HL-60/S4 treated with phorbol 12-myristate 13-acetate at 8.2 ng/mL for 4 days and 3 days (cell line): ENCODE data around the gene TRIM46.

Experiments
- in situ Hi-C: fragments of 300-500 bp; cut with MboI; formaldehyde crosslinking; loops from 2 replicates; pipeline ENCODE4 v1.15.0; 2022; ENCODE audit warnings: low sequenced_read_pairs

TRIM46 gene

DNA sequence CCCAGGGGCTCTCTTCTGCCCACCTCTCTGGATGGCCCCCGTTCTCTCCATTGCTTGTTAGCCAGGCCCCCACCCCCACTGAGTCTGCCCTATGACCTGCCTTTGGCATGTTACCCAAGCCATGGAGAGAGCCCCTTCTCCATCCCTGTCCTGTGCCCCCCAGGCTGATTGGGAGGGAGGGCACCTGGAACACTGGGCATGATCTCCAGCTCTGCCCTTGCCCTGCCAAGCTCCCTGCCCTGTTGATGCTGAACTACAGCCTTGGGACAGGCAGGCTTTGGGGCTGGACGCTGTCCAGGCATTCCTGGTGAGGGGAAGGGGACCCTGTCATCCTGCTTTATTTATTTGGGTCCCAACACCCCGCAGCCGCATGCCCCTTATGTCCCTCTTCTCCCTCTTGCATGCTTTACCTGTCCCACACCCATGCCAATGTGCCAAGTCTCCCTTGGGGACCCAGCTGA, 10.7 kb downstream of the TRIM46 start:
- in situ Hi-C loops, result loop anchor here (25.0 kb wide), 1 partner anchor 403 kb away; no protein-coding TSS in a partner anchor

DNA sequence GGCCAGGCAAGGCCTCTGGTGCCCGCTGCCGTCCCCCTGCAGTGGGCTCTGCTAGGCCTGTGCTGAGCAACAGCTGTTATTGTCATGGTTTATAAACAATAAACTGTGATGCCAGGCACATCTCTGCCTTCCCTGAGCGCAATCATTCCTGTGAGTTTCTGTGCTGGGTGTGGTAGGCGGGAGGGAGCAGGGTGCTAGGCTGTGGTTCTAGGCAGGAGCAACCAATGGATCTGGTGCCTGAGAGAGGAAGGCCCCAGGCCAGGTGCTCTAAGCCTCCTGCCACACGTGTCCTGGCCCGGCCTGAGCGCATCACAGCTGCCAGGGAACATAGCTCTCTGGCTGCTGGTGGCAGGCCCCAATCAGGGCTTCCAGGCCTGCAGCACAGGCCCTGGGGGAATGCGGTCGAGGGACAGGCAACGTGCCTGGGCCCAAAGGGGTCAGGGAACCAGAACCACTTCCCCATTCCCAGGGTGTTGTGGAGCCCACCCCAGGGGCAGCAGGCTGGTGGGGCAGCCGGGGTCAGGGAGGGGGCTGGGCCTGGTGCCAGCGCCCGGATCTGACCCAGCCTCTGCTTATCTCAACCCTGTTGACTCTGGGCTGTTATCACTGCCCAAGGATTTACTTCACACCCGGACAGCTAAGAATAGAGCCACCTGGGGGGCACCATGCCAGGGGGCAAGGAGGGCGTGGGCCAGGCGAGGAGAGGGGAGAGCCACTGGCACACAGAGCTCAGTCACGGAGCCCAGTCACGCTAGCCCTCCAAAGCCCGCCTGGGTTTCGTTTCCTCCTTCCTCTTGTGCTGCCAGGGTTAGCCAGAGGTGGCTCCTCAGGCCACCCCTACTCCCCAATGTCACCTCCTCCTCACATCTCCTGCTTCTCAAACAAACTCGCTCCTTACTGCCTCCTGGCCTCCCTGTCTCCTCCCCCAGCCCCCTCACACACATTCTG, 11.5 kb downstream of the TRIM46 start:
- in situ Hi-C loops, result loop anchor here (25.0 kb wide), 1 partner anchor 402 kb away; no protein-coding TSS in a partner anchor

DNA sequence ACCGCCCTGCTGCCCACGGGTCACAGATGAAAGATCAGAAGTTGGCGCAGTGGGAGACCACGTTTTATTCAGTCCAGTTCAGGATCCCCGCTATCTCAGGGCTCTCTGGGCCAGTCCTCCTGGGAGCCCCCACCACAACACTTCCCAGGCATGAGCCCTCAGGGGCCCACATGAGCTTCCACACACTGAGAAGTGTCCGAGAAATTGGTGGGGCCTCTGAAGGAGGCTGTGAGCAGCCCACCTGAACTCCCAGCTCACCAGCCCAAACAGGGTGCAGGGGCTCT, 12.1 kb downstream of the TRIM46 start:
- in situ Hi-C loops, result loop anchor here (25.0 kb wide), 1 partner anchor 402 kb away; no protein-coding TSS in a partner anchor

DNA sequence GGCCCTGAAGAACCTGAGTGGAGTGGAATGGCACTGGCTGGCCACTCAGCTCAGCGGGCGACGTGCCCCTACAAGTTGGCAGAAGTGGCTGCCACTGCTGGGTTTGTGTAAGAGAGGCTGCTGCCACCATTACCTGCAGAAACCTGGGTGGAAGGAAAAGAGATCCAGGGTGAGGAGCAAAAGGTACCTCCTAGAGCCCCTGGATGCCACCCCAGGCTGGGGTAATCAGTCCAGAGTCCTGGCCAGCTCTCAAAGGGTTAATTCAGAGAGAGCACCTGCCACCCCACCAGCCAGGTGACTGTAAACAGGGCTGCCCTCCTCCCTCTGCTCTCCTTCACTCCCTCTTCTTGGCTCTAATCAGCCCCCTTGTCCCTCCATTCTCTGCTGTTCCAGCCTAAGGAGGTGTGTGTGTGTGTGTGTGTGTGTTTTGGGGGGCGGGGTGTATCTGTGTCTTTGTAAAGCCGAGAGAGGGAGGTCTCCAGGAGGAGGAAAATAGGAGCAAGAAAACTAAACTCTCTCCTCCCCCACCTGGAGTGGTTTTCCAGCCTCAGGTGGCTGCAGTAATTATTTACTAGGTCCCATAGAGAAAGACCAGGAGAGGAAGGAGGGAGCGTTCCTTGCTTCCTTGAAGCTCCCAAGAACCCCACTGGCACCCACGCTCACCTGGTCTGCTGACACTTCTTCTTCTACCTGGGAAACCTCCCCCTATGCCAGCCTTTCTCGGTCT, 12.6 kb downstream of the TRIM46 start:
- in situ Hi-C loops, result loop anchor here (25.0 kb wide), 1 partner anchor 401 kb away; no protein-coding TSS in a partner anchor

DNA sequence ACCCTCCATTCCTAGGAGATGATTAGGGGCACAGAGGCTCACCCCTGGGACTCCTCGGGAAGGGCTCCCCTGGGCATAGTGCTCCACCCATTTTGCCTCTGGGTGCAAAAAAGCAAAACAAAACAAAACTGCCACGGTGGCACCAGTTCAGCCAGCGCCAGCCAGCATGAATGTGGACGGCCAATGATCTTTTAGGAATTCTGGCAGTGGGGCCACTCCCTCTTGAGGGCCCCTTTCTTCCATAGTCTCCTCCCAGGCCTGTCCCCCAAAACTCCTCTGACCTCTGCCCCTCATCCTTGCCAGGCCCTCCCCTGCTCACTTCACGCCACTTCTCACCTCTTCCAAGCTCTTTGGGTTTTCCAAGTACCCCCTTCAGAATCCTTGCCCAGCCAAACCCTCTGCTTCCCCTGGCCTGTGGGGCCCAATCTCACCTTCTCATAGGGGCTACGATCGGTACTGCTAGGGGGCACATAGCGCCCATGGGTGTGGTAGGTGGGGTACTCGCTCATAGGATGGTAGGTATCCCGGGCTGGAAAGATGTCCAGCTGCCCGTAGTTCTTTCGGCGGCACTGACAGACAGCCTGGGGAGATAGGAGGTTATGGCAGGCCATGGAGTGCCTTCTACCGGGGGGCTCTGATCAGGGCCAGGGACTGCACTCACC, 13.3 kb downstream of the TRIM46 start:
- in situ Hi-C loops, result loop anchor here (25.0 kb wide), 1 partner anchor 400 kb away; no protein-coding TSS in a partner anchor

DNA sequence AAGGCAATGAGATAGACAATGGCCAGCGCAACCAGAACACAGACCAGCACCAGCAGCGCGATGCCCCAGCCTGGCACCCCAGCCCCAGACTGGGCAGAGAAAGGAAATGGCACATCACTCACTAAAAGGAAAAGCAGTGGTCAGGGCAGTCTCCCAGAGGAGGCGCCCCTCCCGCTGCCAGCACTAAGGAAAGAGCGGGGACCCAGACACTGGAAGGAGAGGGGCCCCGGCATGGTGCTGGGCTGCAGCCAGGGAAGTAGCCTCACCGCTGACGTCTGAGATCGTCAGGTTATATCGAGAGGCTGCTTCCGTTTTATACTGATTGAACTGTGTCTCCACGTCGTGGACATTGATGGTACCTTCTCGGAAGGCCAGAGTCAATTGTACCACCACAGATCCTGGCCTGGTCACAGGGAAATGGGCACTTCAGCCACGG, 13.8 kb downstream of the TRIM46 start:
- in situ Hi-C loops, result loop anchor here (25.0 kb wide), 1 partner anchor 400 kb away; no protein-coding TSS in a partner anchor

DNA sequence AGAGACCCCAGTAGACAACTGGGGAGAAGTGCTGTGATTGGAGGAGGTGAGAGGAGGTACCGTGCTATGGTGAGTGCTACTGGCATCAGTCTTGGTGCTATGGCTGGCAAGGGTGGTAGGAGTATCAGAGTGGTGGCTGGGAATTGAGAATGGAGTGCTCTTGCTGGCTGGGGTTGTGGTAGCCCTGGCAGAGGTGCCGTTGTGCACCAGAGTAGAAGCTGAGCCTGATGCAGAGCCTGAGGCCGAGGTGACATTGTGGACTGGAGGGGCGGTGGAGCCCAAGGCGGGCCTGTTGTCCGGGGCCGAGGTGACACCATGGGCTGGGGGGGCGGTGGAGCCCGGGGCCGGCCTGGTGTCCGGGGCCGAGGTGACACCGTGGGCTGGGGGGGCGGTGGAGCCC, 14.6 kb downstream of the TRIM46 start:
- in situ Hi-C loops, result loop anchor here (25.0 kb wide), 1 partner anchor 399 kb away; no protein-coding TSS in a partner anchor

DNA sequence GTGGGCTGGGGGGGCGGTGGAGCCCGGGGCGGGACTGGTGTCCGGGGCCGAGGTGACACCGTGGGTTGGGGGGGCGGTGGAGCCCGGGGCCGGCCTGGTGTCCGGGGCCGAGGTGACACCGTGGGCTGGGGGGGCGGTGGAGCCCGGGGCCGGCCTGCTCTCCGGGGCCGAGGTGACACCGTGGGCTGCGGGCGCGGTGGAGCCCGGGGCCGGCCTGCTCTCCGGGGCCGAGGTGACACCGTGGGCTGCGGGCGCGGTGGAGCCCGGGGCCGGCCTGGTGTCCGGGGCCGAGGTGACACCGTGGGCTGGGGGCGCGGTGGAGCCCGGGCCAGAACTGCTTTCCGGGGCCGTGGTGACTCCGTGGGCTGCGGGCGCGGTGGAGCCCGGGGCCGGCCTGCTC, 16.3 kb downstream of the TRIM46 start:
- in situ Hi-C loops, result loop anchor here (25.0 kb wide), 1 partner anchor 397 kb away; no protein-coding TSS in a partner anchor

DNA sequence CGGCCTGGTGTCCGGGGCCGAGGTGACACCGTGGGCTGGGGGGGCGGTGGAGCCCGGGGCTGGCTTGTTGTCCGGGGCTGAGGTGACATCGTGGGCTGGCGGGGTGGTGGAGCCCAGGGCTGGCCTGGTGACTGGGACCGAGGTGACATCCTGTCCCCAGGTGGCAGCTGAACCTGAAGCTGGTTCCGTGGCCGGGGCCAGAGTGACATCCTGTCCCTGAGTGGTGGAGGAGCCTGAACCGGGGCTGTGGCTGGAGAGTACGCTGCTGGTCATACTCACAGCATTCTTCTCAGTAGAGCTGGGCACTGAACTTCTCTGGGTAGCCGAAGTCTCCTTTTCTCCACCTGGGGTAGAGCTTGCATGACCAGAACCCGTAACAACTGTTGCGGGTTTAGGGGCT, 18.3 kb downstream of the TRIM46 start:
- in situ Hi-C loops, result loop anchor here (25.0 kb wide), 1 partner anchor 395 kb away; no protein-coding TSS in a partner anchor

DNA sequence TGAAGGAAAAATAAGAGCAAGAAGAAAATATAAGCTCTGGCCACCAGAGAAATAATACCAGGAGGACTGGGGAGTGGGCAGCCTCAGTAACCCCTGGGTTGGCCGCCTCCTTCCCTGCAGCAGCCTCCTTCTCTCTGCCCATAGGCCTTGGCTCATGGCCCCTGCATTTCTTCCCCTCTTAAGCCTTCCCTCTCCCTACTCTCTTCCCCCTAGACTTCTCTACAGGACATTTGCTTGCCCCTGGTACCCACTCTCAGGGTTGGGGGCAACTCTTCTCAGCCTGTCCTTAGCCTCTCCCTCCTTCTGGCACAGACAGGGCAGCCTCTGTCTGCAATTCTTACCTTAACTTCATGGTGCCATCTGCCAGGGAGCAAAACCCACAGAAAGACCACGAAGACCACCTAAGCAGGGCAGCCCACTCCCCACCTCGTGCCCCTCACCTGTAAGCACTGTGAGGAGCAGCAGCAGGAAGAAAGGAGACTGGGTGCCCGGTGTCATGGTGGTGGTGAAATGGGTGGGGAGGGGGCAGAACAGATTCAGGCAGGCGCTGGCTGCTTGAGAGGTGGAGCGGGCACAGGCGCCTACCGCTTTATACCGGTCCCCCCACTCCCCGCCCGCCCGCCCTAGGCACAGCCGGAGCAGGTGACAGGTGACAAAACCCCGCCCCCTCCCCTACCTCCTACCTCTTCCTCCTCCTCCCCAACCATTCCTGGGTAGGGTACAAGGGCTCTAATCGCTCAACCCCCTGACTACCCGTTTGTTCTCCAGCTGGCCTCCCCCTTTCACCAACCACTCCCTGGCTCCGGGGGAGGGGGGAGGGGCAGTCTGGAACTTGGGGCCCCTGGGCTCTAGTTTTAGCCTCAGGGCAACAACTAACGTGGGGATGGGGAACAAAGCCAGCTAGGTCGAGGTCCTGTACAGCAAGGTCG, 19.0 kb downstream of the TRIM46 start:
- in situ Hi-C loops, result loop anchor here (25.0 kb wide), 1 partner anchor 395 kb away; no protein-coding TSS in a partner anchor

DNA sequence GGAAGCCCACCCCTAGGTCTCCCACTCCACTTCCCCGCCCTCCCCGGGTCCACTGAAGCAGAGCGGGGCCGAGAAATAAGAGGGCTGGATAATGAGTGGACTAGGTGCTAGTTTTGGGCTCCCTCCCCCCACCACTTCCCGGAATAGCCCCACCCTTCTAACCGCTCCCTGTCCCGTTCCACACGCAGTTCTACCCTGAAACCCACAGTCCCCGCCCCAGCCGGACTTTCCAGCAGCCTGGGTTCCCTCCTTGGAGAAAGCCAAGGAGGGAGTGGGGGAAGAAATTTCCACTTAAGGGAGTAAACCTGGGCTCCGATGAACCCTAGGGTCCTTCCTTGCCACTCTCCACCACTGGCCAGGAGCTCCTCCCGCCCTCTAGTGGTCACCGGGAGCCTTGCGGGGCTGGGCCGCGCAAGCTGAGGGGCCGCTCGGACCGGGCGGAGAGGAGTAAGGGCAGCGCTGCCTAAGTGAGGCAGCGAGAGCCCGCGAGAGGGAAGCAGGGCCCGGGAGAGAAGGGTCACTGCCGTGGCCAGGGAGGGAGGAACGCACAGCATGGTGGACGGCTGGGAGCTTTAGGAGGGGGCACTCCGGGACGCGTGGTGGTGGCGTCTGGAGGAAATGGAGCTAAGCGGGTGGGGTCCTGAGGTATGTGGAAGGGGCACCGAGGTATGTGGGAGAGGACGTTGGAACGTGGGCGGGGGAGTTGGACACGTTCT, 19.8 kb downstream of the TRIM46 start:
- in situ Hi-C loops, result loop anchor here (25.0 kb wide), 1 partner anchor 394 kb away; no protein-coding TSS in a partner anchor

DNA sequence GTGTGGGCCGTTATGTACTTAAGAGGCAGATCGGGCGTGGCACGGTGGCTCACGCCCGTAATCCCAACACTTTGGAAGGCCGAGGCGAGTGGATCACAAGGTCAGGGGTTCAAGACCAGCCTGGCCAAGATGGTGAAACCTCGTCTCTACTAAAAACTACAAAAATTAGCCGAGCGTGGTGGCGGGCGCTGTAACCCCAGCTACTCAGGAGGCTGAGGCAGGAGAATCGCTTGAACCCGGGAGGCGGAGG, 20.3 kb downstream of the TRIM46 start:
- in situ Hi-C loops, result loop anchor here (25.0 kb wide), 1 partner anchor 393 kb away; no protein-coding TSS in a partner anchor

DNA sequence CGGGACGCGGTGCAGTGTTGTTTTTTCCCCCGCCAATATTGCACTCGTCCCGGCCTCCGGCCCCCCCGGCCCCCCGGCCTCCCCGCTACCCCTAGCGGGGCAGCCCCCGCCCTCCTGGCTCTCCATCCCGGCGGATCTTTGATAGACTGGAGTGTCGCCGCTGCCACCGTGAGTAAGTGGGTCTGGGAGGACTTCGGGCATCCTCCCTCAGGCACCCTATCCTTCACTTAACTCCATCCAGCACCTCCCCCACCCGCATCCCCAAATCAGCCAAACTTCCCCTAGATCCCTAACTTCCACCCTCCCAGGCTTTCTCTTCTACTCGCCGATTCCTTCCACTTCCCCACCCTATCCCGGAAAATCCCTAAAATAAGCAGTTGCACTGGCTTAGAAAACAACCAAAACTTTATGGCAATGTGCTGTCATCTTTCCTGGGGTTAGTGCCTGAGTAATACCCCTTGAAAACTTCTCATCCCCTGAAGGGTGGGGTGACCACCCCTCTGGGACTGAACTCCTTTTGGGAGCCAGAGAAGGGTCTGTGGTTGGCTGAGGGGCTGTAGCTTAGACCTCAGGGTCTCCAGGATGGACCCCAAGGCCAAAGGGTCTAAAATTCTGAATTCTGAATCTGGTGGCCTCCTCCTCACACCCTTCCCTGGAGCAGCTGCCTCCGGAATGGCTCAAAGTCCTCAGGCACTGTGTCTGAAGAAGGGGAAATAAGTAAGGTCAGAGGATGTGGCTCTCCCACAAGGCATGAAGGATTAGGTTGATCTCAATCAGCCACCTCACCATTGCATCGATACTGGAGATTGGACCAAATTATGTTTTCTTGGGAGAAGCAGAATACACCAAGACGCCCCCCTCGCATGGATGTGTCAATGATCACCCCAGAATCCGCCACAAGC, 21.8 kb downstream of the TRIM46 start:
- in situ Hi-C loops, result loop anchor here (25.0 kb wide), 1 partner anchor 392 kb away; no protein-coding TSS in a partner anchor

DNA sequence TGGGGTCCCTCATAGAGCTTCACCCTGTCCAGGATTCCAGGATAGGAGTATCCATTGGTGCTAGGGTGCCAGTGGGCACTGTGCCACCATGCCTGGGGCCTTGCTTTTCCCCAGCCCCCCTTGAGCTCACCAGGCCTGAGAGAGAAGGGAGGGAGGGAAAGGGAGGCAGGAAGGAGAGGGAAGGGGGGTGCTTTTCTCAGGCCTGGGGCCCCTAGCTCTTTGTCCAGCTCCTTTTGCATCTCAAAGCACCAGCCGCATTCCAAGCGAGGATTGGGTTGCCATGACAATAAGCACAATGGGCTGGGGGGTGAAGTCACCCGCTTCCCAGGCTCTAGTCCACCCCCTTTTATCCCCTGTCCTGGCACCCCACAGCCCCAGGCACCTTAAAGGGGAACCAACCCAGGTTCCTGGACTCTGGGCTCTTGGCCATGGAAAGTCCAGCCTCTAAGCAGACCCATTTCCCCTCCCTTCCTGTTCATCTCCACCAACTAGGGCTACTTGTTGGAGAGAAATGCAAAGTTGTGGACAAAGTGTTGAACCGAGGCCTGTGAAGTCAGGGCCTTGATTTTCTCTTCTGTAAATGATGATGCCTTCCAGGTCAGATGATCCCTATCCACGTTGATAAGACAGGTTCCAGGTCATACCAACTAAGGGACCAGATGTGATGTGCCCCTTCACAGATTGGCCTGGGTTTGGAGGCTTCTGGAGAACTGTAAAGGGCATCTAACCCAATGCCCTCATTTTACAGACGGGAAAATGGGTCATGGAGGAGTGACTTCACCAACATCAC, 22.6 kb downstream of the TRIM46 start:
- in situ Hi-C loops, result loop anchor here (25.0 kb wide), 1 partner anchor 391 kb away; no protein-coding TSS in a partner anchor

DNA sequence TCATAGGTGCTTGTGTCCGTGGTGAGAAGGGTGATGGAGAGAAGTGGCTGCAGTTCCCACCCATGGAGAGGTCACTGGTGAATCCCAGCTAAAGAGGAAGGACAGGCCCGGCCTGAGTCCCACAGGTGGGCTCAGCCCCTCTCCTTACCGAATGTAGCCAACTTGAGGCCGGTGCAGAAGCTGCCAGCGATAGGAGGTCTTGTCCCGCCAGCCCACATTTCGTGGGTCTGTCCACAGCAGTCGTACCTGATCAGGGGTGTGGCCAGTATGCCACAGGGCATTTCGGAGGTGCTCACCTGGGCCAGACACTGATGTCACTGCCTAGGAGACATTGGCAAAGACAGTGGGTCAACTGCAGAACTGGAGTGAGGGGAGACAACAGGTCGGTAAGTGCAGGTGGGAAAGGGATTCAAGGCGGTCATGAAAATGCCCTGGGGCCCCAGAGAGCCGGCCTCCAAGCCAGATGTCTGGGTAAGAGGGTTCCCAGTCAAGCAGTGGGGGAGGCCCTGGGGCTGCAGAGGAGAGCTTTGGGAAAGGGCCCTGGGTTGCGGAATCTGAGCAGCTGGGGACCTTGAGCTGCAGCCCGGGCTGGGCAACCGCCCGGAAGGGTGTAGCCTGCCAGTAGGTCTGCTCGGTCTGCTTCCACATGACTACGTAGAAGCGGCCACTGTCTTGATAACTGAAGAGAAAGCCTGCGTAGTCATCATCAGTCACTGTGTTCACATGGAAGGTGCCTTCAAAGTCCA, 23.4 kb downstream of the TRIM46 start:
- in situ Hi-C loops, result loop anchor here (25.0 kb wide), 1 partner anchor 390 kb away; no protein-coding TSS in a partner anchor

DNA sequence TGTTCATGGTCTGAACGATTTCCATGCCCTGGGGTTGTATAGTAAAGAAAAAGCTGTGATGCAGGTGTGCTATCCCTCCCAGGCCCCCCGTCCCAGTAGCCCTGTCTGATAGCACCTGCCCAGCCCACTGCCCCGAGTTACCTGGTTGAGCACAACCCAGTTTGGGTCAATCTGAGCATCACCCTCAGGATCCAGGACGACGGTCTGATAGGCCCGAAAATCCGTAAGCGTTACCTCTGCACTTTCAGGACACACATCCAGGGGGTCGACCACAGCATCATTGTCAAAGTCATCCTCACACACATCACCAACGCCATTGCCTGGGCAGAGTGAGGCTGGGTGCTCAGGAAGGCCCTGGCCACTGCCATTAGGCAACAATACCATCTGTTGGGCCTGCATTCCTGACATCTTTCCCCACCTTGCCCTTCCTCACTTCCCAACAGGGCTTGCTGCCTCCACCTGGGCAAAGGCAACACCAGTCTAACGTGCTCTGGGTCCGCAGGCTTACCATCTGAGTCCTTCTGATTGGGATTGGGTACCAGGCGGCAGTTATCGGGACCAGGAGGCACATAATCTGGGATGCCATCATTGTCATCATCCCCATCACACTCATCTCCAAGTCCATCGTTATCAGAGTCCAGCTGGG, 24.4 kb downstream of the TRIM46 start:
- in situ Hi-C loops, result loop anchor here (25.0 kb wide), 1 partner anchor 389 kb away; no protein-coding TSS in a partner anchor
